HG02610 (cell line): ENCODE results near the gene HCN1.
"Not testable (repeated sequence)": the region's sequence is repeated elsewhere in the genome, so short reads cannot be mapped to it uniquely, and the experiment has no call there.

ENCODE experiments used
- ATAC-seq: cut with Tn5 transposase; IDR thresholded peaks from one replicate; pipeline ENCODE4 v1.9.1; 2021; ENCODE audit warnings: mild to moderate bottlenecking, moderate library complexity; ENCODE audit not compliant: unreplicated experiment

HCN1 gene

DNA sequence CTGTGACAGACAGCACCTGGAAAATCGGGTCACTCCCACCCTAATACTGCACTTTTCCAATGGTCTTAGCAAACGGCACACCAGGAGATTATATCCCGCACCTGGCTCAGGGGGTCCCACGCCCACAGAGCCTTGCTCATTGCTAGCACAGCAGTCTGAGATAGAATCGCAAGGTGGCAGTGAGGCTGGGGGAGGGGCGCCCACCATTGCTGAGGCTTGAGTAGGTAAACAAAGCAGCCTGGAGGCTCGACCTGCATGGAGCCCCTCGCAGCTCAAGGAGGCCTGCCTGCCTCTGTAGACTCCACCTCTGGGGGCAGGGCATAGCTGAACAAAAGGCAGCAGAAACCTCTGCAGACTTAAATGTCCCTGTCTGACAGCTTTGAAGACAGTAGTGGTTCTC, 383.6 kb downstream of the HCN1 start:
- ATAC-seq = not testable (repeated sequence)

DNA sequence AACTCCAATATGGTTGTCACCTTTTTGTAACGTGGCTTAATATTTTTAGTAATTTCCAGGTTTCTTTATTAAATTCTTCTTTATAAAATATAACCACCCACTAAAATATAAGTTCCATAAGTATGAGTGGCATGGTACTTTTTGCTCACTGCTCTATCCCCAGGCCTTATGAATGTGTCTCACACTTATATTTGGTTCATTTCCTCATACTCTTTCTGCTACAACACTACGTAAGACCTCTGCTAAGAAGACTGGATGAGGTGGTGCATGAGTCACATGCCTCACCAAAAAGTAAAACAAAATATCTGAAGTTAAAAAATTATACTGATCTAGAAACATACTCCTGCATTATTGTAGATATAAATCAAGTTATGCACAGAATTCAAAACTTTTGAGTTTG, 400.9 kb downstream of the HCN1 start:
- ATAC-seq = no peak

DNA sequence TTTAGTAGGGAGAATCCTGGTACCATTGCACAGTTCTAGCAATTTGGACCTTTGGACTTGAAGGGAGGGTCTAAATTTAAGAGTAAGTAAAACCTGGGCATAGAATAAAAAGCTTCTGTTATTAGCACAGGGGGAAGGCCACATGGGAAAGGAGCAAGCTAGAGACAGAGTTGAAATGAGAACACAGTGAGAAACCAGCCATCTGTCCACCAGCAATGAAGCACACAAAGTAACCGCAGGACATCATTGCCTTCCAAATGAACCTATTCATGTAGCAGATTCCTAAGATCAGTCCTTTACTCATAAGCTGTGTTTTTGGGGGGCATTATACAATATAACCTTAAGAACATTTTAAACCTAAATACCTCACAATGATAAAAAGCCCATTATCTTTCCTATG, 407.4 kb downstream of the HCN1 start:
- no peak for ATAC-seq

DNA sequence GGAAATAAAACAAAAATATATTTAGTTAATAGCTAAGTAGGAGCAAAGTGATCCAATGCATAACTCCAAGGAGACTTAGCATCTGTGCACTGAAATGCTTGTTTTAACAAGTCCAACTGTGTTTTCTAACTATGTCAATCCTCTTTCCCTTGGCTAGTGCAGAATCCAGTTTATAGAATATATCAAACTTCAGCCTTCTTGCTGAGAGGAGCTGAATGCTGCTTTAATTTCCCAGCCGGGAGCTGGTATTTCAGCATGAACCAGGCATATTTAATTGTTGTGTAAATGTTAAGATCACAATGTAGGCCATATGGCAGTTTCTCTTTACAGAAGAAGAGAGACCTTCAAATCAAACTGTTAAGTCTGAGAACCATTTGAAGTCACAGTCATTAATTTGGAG, 411.7 kb downstream of the HCN1 start:
- no peak for ATAC-seq

DNA sequence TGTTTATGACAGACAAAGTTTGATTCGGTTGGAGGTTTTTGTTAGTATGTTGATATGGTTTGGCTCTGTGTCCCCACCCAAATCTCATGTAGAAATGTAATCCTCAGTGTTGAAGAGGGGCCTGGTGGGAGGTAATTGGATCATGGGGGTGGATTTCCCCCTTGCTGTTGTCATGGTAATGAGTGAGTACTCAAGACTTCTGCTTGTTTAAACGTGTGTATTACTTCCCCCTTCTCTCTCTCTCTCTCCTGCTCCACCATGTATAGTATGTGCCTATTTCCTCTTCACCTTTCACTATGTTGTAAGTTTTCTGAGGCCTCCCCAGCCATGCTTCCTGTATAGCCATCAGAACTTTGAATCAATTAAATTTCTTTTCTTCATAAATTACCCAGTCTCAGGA, 415.1 kb downstream of the HCN1 start:
- ATAC-seq = no peak

DNA sequence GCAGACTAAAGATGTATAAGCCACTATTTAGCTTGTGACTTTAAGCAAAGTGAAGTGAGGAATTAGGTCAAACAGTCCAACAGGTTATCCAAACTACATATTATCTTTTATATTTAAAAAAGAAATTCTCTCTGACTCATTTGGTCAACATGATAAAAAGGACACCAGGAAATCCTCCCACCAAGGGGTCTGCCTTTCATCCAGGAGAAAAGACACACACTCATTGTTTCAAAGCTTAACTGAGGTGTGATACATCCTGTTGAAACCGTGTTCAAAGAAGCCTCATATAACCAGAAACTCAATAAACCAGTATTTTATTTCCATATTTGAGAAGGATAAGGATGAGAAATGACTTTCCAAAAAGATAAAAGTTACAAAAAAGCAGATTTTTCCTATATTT, 417.1 kb downstream of the HCN1 start:
- no peak for ATAC-seq

DNA sequence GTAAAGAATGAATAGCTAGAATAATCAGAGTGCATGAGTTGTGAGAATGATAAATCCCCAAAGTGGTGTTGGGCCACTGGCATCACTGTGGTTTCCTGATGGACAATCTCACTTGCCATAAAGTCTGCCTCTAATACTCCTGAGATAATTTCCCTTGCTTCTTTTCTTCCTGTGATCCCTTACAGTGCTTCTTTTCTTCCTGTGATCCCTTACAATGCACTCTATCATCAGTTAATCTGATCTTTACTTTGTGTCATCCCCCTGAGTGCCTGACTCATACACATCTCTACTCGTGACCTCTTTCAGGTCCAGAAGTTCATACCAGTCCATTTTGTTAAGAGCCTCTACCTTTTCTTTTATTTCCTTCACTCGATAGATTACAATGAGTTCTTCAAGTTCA, 418.3 kb downstream of the HCN1 start:
- no peak for ATAC-seq

DNA sequence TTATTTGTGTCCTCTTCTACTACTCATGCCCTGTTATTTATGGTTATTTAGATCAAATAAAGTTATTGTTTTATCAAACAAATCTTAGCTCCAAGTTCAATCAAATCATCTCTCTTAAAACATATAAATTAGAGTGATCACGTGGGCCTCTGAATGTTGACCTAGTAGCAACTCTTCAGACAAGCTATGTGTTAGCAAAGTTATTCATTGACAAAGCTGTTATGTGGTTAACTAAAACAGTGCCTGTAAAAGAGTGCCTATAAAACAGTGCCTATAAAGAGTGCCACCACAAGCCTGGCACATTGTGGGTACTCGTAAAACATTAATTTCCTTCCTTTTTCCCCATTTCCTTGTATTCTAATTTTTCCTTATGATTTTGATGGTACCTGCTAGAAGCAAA, 421.9 kb downstream of the HCN1 start:
- ATAC-seq = no peak

DNA sequence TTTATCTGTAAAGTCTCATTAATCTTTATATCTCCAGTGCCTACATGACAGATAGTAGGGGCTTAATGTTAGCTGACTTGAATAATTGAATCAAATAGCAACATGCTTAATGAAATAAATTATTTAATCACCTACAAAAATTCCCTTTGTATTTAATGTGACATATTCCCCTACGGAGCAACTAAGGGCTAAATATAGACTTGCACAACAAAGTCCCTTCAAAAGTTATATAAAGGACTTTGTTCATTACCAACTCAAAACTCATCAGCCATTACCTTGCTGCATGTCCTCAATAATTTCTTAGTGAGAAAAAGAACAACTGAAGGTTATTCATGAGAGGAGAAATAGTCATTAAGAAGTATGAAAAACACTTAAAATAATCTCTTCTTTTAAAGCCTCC, 424.6 kb downstream of the HCN1 start:
- ATAC-seq = no peak

DNA sequence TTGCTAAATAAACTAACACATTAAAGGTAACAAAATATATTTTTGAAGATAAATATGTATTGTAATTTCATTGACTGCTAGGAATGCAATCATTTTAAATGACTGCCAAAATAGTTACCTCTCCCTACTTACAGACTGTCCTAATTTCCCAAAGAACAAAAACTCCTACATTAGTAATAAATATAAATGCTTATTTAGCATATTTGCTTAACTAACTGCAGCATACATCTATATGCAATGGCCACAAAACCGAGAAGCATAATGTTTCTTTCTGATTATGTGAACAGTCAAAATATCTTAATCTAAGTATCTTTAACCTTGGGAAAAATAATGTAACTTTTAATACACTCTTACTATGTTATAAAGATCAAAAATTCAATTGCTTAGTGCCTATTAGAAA, 431.7 kb downstream of the HCN1 start:
- no peak for ATAC-seq

DNA sequence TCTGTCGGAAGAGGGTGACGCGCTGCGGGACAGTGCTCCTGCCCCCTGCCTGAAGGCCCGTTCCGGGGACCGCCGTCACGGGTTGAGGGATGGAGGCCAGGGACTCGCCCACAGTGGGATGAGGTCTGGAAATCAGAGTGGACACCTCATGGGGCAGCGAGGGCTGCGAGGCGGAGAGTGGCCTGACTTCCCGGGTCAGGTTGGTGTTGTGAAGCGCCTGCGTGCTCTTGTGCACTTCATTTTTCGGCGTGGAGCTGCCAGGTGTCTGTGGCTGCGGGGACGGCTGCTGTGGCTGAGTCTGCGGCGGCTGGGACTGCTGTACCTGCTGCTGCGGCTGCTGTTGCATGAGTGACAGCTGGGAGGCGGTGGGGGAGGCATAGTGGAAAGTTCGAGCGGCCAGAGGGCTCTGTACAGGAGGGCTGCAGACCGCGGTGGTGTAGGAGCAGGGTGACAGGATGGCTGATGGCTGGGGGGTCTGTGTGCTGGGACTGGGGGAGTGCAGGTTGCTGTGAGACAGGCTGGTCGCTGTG, 434.1 kb downstream of the HCN1 start:
- no peak for ATAC-seq

DNA sequence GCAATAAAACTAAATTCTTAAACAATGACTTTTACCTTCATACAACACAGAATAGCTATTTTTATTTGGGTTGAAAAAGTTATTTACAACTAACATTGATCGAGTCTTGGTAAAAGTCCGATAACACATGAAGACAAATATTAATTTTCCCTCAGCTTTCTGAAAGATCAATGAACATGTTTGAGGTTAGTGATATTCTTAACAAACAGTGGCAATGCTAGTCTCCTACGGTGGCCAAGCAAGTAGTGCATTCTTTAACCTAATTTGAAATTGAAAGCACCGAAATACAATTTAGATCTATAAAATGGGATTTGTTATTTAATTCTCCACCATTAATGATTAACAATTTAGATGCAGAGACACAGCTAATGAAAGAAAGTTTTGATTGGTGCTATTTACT, 435.1 kb downstream of the HCN1 start:
- no peak for ATAC-seq

DNA sequence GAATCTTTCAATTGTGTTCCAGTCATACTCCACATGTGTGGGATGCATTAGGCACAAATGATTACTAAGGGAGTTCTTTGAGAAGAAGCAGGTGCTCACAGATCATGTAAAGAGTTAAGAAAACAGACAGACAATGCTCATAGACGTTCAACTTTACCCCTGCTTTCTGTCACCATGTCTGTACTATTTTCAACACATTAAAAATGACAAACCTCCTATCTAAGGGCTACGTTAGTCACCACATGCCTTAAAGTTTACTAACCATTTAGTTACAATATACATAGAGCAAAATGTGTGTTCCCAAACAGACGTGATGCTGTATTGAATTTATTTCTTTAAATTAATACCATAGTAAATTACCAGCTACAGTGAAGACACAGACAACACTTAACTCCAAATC, 435.9 kb downstream of the HCN1 start:
- ATAC-seq = no peak

DNA sequence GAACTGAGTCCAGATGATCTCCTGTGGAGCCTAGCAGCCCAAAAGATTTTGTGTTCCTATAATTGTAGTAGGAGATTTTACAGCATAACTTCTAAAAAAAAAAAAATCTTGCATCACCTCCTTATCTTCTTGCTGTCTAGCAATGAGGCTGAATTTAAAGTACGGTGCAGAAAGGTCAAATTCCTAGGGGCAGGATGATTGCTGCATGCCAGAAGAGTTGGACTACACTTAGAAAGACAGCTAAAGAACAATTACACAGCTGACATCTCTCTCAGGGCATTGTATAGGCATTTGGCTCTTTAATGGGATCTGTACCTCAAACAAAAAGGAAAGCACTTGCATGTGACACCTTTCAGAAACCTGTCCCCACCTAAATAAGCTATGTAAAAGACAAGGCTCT, 443.2 kb downstream of the HCN1 start:
- ATAC-seq = no peak

DNA sequence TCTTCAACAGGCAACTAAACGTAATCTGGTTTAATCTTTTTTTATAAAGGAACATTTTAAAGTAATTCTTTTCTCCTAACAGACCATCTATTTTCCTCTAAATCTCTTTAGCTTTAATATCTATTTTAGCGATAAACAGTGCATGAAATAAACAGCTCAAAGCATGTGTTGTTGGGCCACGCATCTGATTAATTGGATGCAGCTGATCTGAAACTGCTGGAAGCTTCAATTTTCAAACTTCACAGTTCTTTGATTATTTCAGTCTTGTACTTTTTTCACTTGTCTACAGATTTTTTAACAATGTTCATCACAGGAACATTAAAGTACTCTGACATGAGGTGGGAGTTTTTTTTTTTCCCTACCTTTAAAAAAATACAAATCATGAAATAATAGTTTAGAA, 443.6 kb downstream of the HCN1 start:
- no peak for ATAC-seq

DNA sequence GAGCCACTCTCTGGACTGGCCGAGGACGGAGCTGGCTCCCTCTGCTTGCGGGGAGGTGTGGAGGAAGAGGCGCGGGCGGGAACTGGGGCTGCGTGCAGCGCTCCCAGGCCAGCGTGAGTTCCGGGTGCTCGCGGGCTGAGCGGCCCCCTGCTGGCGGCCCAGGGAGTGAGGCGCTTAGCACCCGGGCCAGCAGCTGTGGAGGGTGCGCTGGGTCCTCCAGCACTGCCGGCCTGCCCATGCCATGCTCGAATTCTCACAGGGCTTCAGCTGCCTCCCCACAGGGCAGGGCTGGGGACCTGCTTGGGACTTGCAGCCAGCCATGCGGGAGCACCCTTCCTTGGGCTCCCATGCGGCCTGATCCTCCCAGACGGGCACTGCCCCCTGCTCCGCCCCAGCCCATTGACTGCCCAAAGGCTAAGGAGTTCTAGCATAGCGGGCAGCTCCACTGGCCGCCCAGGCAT, 470.6 kb downstream of the HCN1 start:
- ATAC-seq = no peak

DNA sequence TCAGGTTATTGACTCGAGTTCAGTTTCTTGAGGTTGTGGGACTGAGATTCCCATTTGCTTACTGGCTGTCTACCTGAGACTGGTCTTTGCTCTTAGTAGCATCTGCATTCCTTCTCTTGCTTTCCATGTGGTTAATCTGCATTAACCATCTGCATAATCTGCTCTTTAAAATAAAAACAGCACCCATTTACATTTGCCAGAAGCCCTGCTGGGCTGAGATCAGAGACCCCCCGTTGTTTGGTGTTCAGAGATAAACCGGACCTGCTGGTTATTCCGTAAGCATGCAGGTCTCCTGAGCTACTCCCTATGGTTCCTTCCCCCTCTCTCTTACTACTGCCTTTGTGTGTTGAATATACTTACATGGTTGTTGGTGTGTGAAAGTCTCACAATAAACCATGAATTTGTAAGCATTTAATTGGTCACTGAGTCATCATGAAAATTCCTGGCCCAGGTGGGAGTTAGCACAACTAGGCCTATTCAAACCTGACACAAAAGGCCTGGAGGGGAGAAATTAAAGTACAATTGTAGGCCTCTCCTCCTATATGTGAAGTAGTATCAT, 490.7 kb downstream of the HCN1 start:
- ATAC-seq = no peak
